TTC549 (cell line): ENCODE measurements around the gene IL9R.
"Not testable (repeated sequence)": the region's sequence is repeated elsewhere in the genome, so short reads cannot be mapped to it uniquely, and the experiment has no call there.

Source experiments
- FAIRE-seq: peaks from 2 replicates; lab custom pipeline; 2012; peaks lifted over from hg19 to GRCh38; lab: Jason Lieb, UNC

Gene IL9R

GRCh38 chrX:155997436-155997835 lies at the start of gene IL9R:
Gene IL9R (plus strand): TSS chrX:155997696. CDS start chrX:155997760, 64 bp downstream.
- FAIRE-seq: no peak

- FAIRE-seq: no peak
Measured at GRCh38 chrX:155949098-155949497, 48.4 kb upstream of the IL9R start.

- FAIRE-seq: no peak
Measured at GRCh38 chrX:155951237-155951789, 46.2 kb upstream of the IL9R start.

- FAIRE-seq: no peak
Measured at GRCh38 chrX:155953055-155953454, 44.4 kb upstream of the IL9R start.

- no peak for FAIRE-seq
Measured at GRCh38 chrX:155954793-155955192, 42.7 kb upstream of the IL9R start.

- FAIRE-seq: no peak
Measured at GRCh38 chrX:155956099-155956498, 41.4 kb upstream of the IL9R start.

GRCh38 chrX:155956649-155957048 lies 40.8 kb upstream of the IL9R start:
- FAIRE-seq: no peak

- FAIRE-seq: no peak
Measured at GRCh38 chrX:155957843-155958242, 39.7 kb upstream of the IL9R start.

- no peak for FAIRE-seq
Measured at GRCh38 chrX:155959018-155959587, 38.4 kb upstream of the IL9R start.

- FAIRE-seq: no peak
Measured at GRCh38 chrX:155962906-155963305, 34.6 kb upstream of the IL9R start.

- FAIRE-seq: no peak
Measured at GRCh38 chrX:155966876-155967275, 30.6 kb upstream of the IL9R start.

- no peak for FAIRE-seq
Measured at GRCh38 chrX:155967653-155968325, 29.7 kb upstream of the IL9R start.

- no peak for FAIRE-seq
Measured at GRCh38 chrX:155968326-155968661, 29.2 kb upstream of the IL9R start.

GRCh38 chrX:155968791-155969190 lies 28.7 kb upstream of the IL9R start:
- no peak for FAIRE-seq

- FAIRE-seq: not testable (repeated sequence)
Measured at GRCh38 chrX:155971658-155972057, 25.8 kb upstream of the IL9R start.

GRCh38 chrX:155972241-155972640 lies 25.3 kb upstream of the IL9R start:
- not testable (repeated sequence) for FAIRE-seq

- no peak for FAIRE-seq
Measured at GRCh38 chrX:155983326-155983725, 14.2 kb upstream of the IL9R start.

GRCh38 chrX:155985208-155985607 lies 12.3 kb upstream of the IL9R start:
- no peak for FAIRE-seq

- not testable (repeated sequence) for FAIRE-seq
Measured at GRCh38 chrX:155986995-155987394, 10.5 kb upstream of the IL9R start.

GRCh38 chrX:155988859-155989258 lies 8.6 kb upstream of the IL9R start:
- no peak for FAIRE-seq

- no peak for FAIRE-seq
Measured at GRCh38 chrX:155993421-155993820, 4.1 kb upstream of the IL9R start.

GRCh38 chrX:155995321-155995875 lies 2.1 kb upstream of the IL9R start:
- FAIRE-seq: no peak

- no peak for FAIRE-seq
Measured at GRCh38 chrX:155998116-155998515, 620 bp downstream of the IL9R start.
